ENCODE measurements around the gene ENPP1. TPM values are rescaled to one million over a fixed set of nuclear protein-coding genes. Genes with fewer than 3 reads are reported as not detected.
"Not testable (repeated sequence)": the region's sequence is repeated elsewhere in the genome, so short reads cannot be mapped to it uniquely, and the experiment has no call there.

Gene ENPP1
- total RNA-seq, 1 experiment from 2014 or later, result 3.1 TPM

GRCh38 chr6:131883016-131883415 lies 75.2 kb downstream of the ENPP1 start:
- H3K9me3 ChIP-seq, result no peaks in the 10 kb centered on the region
- no peak for DNase-seq
- no peak overlapping the region for H3K4me3 ChIP-seq
- no peaks in the 10 kb centered on the region for H3K36me3 ChIP-seq
- no peaks in the 10 kb centered on the region for H3K27me3 ChIP-seq

- H3K36me3 ChIP-seq, result no peaks in the 10 kb centered on the region
- no peak overlapping the region for H3K4me3 ChIP-seq
- H3K27me3 ChIP-seq, result no peaks in the 10 kb centered on the region
- H3K9me3 ChIP-seq, result no peaks in the 10 kb centered on the region
- no peak for DNase-seq
These were observed 77.4 kb downstream of the ENPP1 start for GRCh38 chr6:131885237-131885636.

- H3K27me3 ChIP-seq, result no peaks in the 10 kb centered on the region
These were observed 78.7 kb downstream of the ENPP1 start for GRCh38 chr6:131886517-131886916.

GRCh38 chr6:131890091-131890490 lies 82.3 kb downstream of the ENPP1 start:
- DNase-seq, result no peak
- Histone ChIP-seq H3K27me3 (no peaks in the 10 kb centered on the region), H3K9me3 (no peaks in the 10 kb centered on the region), H3K4me3 (no peak overlapping the region), H3K36me3 (no peaks in the 10 kb centered on the region)

More at GRCh38 chr6:131886517-131886916, 78.7 kb downstream of the ENPP1 start:
- H3K9me3 ChIP-seq, result no peaks in the 10 kb centered on the region
- no peaks in the 10 kb centered on the region for H3K36me3 ChIP-seq
- no peak for DNase-seq
- H3K4me3 ChIP-seq, result no peak overlapping the region

GRCh38 chr6:131893198-131893597 lies 85.4 kb downstream of the ENPP1 start:
- H3K27me3 ChIP-seq, result no peaks in the 10 kb centered on the region
- peaks cover 5% of the 10 kb centered on the region for H3K9me3 ChIP-seq
- no peak overlapping the region for H3K4me3 ChIP-seq
- no peak for DNase-seq
- H3K36me3 ChIP-seq, result no peaks in the 10 kb centered on the region

GRCh38 chr6:131894493-131895424 lies 86.9 kb downstream of the ENPP1 start:
- Histone ChIP-seq H3K9me3 (peaks cover 13% of the 10 kb centered on the region), H3K36me3 (no peaks in the 10 kb centered on the region), H3K27me3 (no peaks in the 10 kb centered on the region), H3K4me3 (no peak overlapping the region)
- DNase-seq, result no peak

- DNase-seq, result no peak
- no peaks in the 10 kb centered on the region for H3K36me3 ChIP-seq
- no peaks in the 10 kb centered on the region; the same call in 1 of the 2 replicates for H3K27me3 ChIP-seq
- H3K4me3 ChIP-seq, result no peak overlapping the region
- peaks cover 13% of the 10 kb centered on the region for H3K9me3 ChIP-seq
These were observed 89.2 kb downstream of the ENPP1 start for GRCh38 chr6:131897050-131897435.

GRCh38 chr6:131897621-131898020 lies 89.8 kb downstream of the ENPP1 start:
- Histone ChIP-seq H3K4me3 (no peak overlapping the region), H3K36me3 (no peaks in the 10 kb centered on the region), H3K27me3 (no peaks in the 10 kb centered on the region; the same call in 1 of the 2 replicates), H3K9me3 (peaks cover 13% of the 10 kb centered on the region)
- DNase-seq, result no peak

GRCh38 chr6:131898718-131899117 lies 90.9 kb downstream of the ENPP1 start:
- Histone ChIP-seq H3K9me3 (peaks cover 13% of the 10 kb centered on the region), H3K27me3 (no peaks in the 10 kb centered on the region; the same call in 1 of the 2 replicates), H3K4me3 (no peak overlapping the region), H3K36me3 (no peaks in the 10 kb centered on the region)
- no peak for DNase-seq

- Histone ChIP-seq H3K36me3 (no peaks in the 10 kb centered on the region), H3K4me3 (no peak overlapping the region), H3K9me3 (peaks cover 13% of the 10 kb centered on the region), H3K27me3 (no peaks in the 10 kb centered on the region; the same call in 1 of the 2 replicates)
- DNase-seq, result no peak
These were observed 92.4 kb downstream of the ENPP1 start for GRCh38 chr6:131900231-131900630.

- DNase-seq, H3K27me3 ChIP-seq, H3K4me3 ChIP-seq, H3K36me3 ChIP-seq: not testable (repeated sequence)
- peaks cover 13% of the 10 kb centered on the region for H3K9me3 ChIP-seq
These were observed 93.6 kb downstream of the ENPP1 start for GRCh38 chr6:131901326-131901873.

GRCh38 chr6:131903734-131904133 lies 95.9 kb downstream of the ENPP1 start:
- H3K4me3 ChIP-seq, H3K27me3 ChIP-seq, H3K36me3 ChIP-seq, H3K9me3 ChIP-seq: not testable (repeated sequence)
- DNase-seq, result peak; percentile 61

GRCh38 chr6:131908787-131909186 lies 101.0 kb downstream of the ENPP1 start:
- DNase-seq, H3K27me3 ChIP-seq, H3K4me3 ChIP-seq, H3K36me3 ChIP-seq, H3K9me3 ChIP-seq: not testable (repeated sequence)

GRCh38 chr6:131909408-131910218 lies 101.8 kb downstream of the ENPP1 start:
- Histone ChIP-seq H3K27me3 (0 out of 2 replicates have a peak, but pooled peaks cover 2% of the 10 kb centered on the region), H3K4me3 (no peak overlapping the region), H3K36me3 (no peaks in the 10 kb centered on the region), H3K9me3 (no peaks in the 10 kb centered on the region)
- peak; percentile 48 for DNase-seq

- Histone ChIP-seq H3K4me3 (no peak overlapping the region), H3K9me3 (no peaks in the 10 kb centered on the region), H3K27me3 (0 out of 2 replicates have a peak, but pooled peaks cover 2% of the 10 kb centered on the region), H3K36me3 (no peaks in the 10 kb centered on the region)
- DNase-seq, result no peak
These were observed 102.4 kb downstream of the ENPP1 start for GRCh38 chr6:131910219-131910589.

GRCh38 chr6:131910956-131911355 lies 103.1 kb downstream of the ENPP1 start:
- 0 out of 2 replicates have a peak, but pooled peaks cover 2% of the 10 kb centered on the region for H3K27me3 ChIP-seq
- H3K4me3 ChIP-seq, result no peak overlapping the region
- H3K36me3 ChIP-seq, result no peaks in the 10 kb centered on the region
- no peaks in the 10 kb centered on the region for H3K9me3 ChIP-seq
- no peak for DNase-seq

- Histone ChIP-seq H3K4me3 (no peak overlapping the region), H3K27me3 (0 out of 2 replicates have a peak, but pooled peaks cover 2% of the 10 kb centered on the region), H3K9me3 (no peaks in the 10 kb centered on the region), H3K36me3 (no peaks in the 10 kb centered on the region)
- DNase-seq, result no peak
These were observed 104.1 kb downstream of the ENPP1 start for GRCh38 chr6:131911951-131912350.
